GM08714 (cell line): ENCODE measurements around the gene HCRTR1.

Experiments
- H3K4me3 ChIP-seq: fragments of 200-500 bp; sonication (Bioruptor generic); 2 replicates; pipeline ENCODE4 v1.5.1; 2014; ENCODE audit warnings: mild to moderate bottlenecking, low read length, inconsistent platforms
- ZNF274 ChIP-seq: IDR thresholded peaks from 2 replicates; pipeline ENCODE4 v1.6.1; 2012; ENCODE audit warnings: mild to moderate bottlenecking, low read depth, low read length

HCRTR1 gene

DNA sequence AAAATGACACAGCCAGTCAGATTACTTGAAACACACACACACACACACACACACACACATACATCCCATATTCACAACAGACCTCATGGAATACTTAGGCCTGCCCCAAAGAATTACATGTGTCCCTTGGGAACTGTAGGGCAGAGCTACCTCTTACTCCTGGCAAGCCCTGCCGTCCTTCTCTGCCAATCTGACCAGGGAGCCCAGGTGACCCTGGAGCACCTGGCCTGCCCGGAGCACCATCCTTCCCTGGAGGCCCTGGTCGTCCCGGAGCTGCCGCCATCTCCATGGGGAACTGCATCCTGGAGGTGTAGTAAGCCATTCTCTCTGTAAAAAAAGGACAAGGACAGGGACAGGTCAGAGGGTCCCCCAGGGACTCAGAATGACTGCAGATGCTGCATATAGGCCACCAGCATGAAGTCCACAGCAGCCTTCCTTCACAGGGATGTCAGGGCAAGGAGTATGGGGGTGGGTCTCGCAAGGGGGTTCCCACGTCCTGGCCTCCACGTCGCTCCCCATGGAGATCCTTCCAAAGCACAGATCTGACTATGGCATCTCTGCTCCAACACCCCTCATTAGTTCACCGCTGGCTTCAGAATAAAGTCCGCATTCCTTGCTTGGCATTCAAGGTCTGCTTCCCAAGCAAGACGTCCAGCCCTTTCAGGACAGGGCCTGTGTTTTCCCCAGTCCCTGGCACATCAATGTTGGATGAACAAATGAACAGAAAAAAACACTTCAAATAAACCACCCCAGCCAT lies 36.4 kb downstream of the HCRTR1 start:
- H3K4me3 ChIP-seq, result no peak overlapping the region
- no peak for TF ChIP-seq ZNF274

DNA sequence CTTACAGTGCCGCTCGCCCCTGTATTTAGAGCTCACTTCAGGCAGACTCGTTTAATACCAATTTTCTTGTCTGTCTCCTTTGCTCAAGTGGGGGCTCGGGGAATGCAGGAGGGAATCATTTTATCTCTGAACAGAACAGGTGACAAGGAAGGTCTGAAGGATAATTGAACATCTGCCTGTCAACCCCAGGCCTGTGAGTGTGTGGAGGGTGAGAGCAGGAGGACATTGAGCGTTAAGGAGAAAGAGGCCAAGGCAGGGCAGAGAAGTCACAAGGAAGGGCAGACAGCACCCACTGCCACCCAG lies 36.9 kb downstream of the HCRTR1 start:
- no peak overlapping the region for H3K4me3 ChIP-seq
- no peak for TF ChIP-seq ZNF274

DNA sequence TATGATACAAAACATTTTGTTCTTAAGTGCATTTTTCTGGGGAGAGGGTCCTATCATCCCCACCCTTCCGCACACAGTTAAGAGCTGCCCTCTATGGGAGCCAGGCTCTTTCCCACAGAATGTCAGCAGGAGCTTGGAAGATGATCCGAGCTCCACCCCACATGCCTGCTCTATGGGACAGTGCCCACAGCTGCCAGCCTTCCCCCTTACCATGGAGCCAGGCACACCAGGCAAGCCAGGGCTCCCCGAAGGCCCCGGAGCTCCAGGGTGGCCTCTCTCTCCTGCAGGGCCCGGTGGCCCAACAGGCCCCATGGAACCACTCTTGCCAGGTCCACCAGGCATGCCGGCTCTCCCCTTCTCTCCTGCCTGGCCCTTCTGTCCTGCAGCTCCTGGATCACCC lies 37.6 kb downstream of the HCRTR1 start:
- H3K4me3 ChIP-seq, result no peak overlapping the region
- TF ChIP-seq ZNF274, result no peak

DNA sequence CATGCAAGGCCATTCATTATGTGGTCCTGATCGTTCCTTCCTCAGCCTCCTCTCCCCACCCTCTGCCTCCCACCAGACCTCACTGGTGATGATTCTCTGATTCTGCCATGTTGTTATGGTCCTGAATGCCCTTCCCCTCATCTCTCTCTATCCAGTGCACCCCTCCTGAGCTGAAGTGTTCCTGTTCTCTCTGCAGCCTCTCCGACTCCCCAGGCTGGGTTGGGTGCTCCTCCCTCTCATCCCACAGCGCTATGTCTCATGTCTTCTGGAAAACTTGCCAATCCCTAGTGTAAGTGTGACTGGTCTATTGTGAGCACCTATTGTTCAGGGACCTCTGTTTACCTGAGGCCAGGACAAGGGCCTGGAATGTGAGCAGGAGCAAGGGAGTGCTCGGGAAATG lies 38.3 kb downstream of the HCRTR1 start:
- no peak for TF ChIP-seq ZNF274
- no peak overlapping the region for H3K4me3 ChIP-seq

DNA sequence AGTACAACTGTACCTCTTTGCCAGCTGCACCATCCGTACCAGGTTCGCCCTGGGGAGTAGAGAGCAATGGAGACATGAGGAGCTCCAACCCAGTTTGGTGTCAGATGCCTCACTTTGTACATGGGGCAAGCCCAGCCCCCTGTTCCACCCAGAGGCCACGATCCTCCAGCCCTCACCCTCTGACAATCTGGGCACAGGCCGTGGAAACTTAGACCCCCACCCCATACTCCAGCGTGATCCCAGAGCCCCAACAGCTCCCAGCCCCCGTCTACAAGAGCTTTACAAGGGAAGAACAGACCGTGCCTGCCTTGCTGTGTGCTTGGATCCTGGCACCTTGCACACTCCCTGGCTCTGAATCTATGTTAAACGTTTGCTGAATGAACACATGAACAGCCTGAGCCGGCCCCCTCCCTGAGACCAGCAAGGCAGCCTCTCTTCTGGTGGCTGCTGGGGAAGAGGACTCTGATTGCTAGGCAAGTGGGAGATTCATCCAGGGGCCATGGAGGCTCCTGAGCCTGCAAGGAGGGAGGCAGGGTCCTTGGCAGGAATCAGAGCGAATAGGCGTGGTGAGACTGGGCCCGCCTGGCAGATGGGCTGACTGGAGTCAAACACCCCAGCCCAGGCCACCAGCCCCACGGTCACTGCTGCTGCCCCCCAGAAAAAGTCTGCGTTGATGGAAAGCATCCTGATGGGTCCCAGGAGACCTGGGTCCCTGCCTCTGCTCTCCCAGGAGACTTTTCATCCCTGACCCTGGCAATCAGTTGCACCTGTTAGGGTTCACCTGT lies 39.7 kb downstream of the HCRTR1 start:
- no peak for TF ChIP-seq ZNF274
- H3K4me3 ChIP-seq, result no peak overlapping the region

DNA sequence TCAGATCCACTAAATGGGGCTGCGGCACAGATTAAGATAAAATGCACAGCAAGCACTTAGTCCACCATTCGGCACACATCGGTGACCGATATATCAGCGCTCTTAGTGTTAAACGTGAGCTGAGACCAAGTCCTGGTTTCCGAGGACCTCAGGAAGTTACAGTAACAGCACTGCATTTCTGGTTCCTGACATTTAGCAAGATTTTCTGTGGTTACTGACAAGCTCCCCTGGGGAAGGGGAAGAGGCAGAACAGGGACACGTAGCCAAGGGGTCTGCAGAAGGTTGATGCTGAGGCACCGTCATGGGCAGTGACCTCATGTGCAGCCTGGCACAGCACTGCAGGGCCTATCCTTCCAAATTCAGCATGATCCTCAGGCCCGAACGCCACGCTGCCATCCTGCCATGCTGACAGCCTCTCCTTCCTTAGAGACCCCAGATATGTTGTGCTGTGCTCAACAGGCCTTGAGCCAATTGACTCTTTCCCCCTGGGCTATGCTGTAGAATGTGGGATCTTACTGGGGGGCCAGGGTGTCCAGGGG lies 40.6 kb downstream of the HCRTR1 start:
- TF ChIP-seq ZNF274, result no peak

DNA sequence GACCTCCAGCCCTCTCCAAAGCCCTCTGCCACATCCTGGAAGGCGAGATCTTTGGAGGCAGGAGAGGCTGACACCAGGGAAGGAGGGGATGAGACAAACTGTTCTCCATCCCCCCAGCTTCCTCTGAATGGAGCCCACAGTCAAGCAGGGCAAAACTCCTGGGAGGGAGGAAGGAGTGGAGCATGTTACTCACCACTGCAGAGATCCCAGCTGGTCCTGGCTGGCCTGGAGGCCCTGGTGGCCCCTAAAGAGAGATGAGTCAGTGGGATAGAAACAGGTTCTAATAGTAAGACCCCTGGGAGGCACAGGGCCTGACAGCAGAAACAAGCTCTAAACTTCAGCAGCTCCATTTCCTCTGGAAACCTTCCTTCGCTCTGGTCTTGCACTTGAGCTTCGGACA lies 41.2 kb downstream of the HCRTR1 start:
- H3K4me3 ChIP-seq, result no peak overlapping the region
- TF ChIP-seq ZNF274, result no peak

More for the DNA sequence above, 40.6 kb downstream of the HCRTR1 start:
- no peak overlapping the region for H3K4me3 ChIP-seq

DNA sequence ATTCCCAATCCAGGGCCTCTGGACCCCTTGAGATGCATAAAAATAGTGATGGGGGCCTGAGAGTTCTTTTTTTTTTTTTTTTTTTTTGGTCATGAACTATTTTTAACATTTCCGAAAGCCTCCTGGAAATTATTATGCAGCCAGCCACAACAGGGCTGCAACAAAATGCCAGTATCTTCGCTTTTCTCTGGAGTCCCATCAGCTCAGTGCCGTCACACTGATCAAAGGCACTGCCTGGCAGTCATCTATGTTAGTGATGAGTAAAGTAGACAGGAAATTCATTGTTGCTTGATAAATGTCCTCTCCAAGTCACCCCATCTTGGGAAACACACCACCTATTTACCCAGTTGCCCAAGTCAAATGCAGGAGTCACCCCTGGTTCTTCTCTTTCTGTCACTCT lies 42.4 kb downstream of the HCRTR1 start:
- no peak overlapping the region for H3K4me3 ChIP-seq
- TF ChIP-seq ZNF274, result no peak

DNA sequence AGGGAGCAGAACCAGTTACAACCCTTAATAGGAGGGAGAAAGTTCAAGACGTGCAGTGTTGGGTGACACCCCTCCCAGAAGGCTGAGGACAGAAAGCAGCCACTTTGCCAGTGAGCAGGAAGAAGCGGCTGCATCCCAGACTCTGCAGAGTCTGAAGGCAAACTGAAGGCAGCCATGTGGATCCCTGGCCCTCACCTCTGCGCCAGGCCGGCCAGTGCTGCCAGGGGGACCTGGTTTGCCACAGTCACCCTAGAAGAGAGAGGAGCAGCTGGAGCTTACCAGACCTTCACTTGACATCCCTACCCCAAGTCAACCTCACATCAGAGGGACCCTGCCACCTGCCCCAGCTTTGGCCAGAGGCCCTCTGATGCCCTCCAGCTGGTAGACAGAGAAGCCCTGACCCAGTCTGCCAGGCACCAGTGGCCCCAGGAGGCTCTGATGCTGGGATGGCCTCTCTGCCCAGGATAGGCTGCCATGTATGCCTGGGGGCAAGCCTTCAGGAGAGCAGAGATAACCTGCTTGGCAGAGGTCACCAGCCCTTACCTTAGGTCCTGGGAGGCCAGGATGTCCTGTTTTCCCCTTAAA lies 43.5 kb downstream of the HCRTR1 start:
- TF ChIP-seq ZNF274, result no peak
- no peak overlapping the region for H3K4me3 ChIP-seq

DNA sequence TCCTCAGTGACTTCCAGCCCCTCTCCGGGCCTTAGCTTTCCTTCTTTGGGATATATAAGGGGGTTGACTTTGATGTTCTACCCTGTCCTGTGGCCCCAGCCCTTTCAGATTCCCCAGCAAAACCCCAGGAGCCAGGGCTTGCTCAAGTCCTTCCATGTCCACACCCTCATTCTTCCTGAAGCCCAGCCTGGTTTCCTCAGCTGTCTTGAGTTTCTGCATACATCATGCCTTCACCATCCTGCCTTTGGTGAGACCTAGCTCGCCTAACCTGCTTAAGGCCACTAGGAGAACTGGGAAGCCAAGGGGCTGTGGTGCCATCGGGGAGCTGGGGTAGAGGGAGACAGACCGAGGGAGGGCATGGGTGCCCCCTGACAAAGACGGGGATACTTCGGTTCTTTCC lies 44.4 kb downstream of the HCRTR1 start:
- TF ChIP-seq ZNF274, result no peak
- H3K4me3 ChIP-seq, result no peak overlapping the region

DNA sequence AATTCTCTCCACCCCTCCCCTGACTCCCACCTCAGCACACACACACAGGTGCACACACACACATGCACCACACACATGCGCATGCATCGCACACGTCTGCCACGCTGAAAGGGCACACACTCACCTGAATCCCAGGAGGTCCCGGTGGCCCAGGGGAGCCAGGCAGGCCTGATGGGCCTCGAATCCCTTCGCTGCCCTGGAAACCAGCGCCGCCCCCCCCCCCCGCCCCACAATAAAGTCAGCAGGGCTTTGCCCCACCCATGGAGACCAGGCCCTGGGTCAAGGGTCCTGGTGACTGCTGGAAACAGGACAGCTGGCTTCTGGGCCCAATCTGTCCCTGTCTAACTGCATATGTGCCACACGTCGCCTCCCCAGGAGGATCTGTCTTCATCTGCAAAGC lies 45.0 kb downstream of the HCRTR1 start:
- no peak for TF ChIP-seq ZNF274
- no peak overlapping the region for H3K4me3 ChIP-seq

DNA sequence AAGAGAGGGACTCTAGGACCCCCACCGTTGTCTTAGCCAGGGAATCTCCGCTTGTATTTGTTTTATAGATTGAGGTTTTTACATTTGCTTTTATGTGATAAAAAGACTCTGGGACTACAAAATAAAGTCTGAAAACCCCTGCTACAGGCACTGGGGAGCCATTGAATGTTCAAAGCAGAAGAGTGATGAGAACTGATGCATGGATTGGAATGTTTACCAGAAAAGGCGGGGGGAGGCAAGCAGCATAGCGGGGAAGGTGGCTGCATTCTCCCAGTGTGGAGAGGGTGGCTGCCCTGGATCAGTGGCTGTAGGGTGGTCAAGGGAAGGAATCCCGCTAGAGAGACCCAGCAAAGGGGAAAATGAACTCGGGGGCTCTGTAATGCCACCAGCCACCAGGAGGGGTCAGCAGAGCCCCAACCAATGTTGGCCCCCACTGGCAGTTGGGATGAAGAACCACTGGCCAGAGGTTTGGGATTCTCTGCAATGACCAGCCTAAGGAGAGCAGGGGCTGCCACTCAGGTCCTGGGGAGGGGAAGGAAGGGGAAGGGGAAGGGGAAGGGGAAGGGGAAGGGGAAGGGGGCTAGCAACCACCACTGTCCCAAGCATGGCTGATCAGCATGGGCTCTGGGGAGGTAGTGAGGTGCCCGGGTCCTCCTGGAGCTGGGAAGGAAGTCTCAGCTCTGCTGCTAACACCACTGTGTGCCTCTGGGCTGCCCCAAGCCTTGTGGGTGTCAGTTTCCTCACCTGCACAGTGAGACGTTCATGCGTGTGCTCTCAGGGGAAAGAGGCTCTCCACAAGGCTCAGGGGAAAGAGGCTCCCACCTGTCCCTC lies 46.3 kb downstream of the HCRTR1 start:
- no peak overlapping the region for H3K4me3 ChIP-seq
- no peak for TF ChIP-seq ZNF274

DNA sequence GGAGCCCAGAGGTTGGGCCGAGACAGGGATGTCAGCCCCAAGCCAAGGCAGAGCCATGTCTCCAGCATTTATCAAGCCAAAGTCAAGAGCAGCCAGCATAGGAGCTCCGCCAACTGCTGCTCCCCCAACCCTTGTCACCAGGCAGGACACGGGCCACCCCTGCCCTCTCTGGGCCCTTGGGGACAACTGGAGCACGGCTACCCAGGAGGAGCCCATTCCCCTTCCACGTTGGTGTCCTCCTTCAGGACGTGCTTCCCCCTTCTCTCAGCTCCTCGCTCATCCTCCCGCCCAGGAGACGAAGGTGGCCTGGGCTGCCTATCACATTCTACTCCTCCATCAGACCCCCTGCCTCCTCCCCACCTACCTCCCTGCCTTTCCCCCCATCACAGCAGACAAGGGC lies 47.0 kb downstream of the HCRTR1 start:
- TF ChIP-seq ZNF274, result no peak

DNA sequence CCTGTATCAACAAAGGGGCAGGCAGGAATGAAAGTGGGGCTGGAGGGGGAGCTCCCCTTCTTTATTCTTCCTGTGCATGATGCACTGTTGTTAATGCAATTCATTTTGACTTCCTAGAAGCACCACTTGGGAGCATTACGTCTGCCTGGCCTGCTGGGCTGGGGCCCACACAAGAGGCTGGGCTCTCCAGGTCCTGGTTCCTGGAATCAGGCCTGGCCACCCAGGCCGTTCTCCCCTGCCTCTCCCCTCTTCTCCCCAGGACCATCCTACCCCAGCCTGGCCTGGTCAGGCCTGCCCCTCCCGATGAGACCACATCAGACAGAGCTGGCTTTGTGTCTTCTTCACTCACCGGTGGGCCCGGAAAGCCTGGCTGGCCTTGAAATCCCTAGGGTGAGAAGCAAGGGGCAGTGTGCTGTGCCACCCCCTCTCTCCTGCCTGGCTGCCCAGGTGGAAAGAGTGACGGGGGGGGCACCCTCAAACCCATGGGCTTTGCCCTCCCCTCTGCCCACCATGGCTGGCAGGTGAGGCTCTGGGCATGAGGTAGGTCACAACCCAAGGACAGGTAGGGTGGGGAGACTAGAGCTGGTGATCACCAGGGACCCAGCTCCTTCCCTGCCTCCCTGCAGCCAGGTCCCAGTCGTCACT lies 47.9 kb downstream of the HCRTR1 start:
- no peak overlapping the region for H3K4me3 ChIP-seq
- no peak for TF ChIP-seq ZNF274

More for the DNA sequence above, 47.0 kb downstream of the HCRTR1 start:
- no peak overlapping the region for H3K4me3 ChIP-seq
